Neutrophil (primary cell): ENCODE results near the gene CYP3A5.

Experiments
- H3K27ac ChIP-seq: fragments of 200-600 bp; sonication (generic); 2 replicates; pipeline ENCODE4 v1.5.1; 2016; ENCODE audit warnings: mild to moderate bottlenecking, moderate library complexity
- H3K27me3 ChIP-seq: fragments of 200-600 bp; sonication (generic); 2 replicates; pipeline ENCODE4 v1.6.0; 2016; ENCODE audit warnings: mild to moderate bottlenecking
- H3K36me3 ChIP-seq: fragments of 200-600 bp; sonication (generic); 2 replicates; pipeline ENCODE4 v1.5.1; 2017
- H3K4me1 ChIP-seq, 2 experiments: fragments of 200-600 bp in 1 of 2; sonication (generic) in 1 of 2; 1 replicate in 1 of 2; 2 replicates in 1 of 2; pipeline versions ENCODE4 v1.5.1 to v1.6.1; 2013 to 2016; ENCODE audit warnings: low read depth in 1 of 2, low read length in 1 of 2, mild to moderate bottlenecking in 1 of 2, moderate library complexity in 1 of 2; ENCODE audit not compliant: control insufficient read depth in 1 of 2, insufficient read depth in 1 of 2
- H3K4me3 ChIP-seq, 2 experiments: fragments of 200-600 bp in 1 of 2; sonication (generic) in 1 of 2; 1 replicate in 1 of 2; 2 replicates in 1 of 2; pipeline ENCODE4 v1.5.1; 2013 to 2016; ENCODE audit warnings: low read depth in 1 of 2, low read length in 1 of 2, mild to moderate bottlenecking in 1 of 2, moderate library complexity in 1 of 2
- H3K9me3 ChIP-seq: fragments of 200-600 bp; sonication (generic); 2 replicates; pipeline ENCODE4 v1.5.1; 2016
- CTCF ChIP-seq: fragments of 200-600 bp; sonication (generic); IDR thresholded peaks from 2 replicates; pipeline ENCODE4 v1.5.1; 2016; ENCODE audit warnings: antibody characterized with exemption

The CYP3A5 gene

GRCh38 chr7:99618726-99619125 lies 61.1 kb downstream of the CYP3A5 start:
- no peak overlapping the region for H3K4me3 ChIP-seq

GRCh38 chr7:99617192-99617781 lies 62.5 kb downstream of the CYP3A5 start:
- TF ChIP-seq CTCF = no peak

More at GRCh38 chr7:99618726-99619125, 61.1 kb downstream of the CYP3A5 start:
- no peaks in the 10 kb centered on the region for H3K9me3 ChIP-seq
- peaks cover 17% of the 10 kb centered on the region for H3K27me3 ChIP-seq
- H3K36me3 ChIP-seq = peaks cover 53% of the 10 kb centered on the region
- H3K4me1 ChIP-seq = peaks cover 14% of the 10 kb centered on the region in 2 experiments
- TF ChIP-seq CTCF = no peak
- no peak overlapping the region for H3K27ac ChIP-seq

GRCh38 chr7:99616359-99617191 lies 63.2 kb downstream of the CYP3A5 start, which contains the start of gene ZSCAN25:
Gene ZSCAN25, plus strand, starts transcription at chr7:99616946. Its CDS starts 2,661 bp downstream, at chr7:99619607.
- Histone ChIP-seq H3K4me3 (peak within 1 kb of the TSS; percentile 80 to 81), H3K27ac (peak within 1 kb of the TSS; percentile 75), H3K9me3 (no peaks in the 10 kb centered on the region), H3K27me3 (peaks cover 32% of the 10 kb centered on the region), H3K4me1 (peaks cover 14% of the 10 kb centered on the region in 2 experiments), H3K36me3 (peaks cover 32% of the 10 kb centered on the region)
- TF ChIP-seq CTCF = no peak

More at GRCh38 chr7:99617192-99617781, 62.5 kb downstream of the CYP3A5 start:
- peaks cover 39% of the 10 kb centered on the region for H3K36me3 ChIP-seq
- H3K27ac ChIP-seq = peak overlapping the region; percentile 75
- no peaks in the 10 kb centered on the region for H3K9me3 ChIP-seq
- peaks cover 14% of the 10 kb centered on the region in 2 experiments for H3K4me1 ChIP-seq
- peak overlapping the region; percentile 80 to 81 for H3K4me3 ChIP-seq
- H3K27me3 ChIP-seq = peaks cover 26% of the 10 kb centered on the region

DNA sequence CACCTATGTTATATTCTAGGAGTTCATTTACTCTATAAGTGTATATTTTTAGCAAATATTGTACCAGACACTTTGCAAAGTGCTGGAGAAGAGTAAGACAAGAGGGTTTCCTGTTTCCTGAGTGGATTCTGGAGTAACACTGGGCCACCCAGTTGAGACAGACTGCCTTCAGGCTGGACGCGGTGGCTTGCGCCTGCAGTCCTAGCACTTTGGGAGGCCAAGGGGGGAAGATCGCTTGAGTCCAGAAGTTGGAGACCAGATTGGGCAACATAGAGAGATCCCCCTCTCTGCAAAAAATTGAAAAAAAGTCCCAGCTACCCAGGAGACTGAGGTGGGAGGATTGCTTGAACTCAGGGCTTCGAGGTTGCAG lies 63.8 kb downstream of the CYP3A5 start:
- Histone ChIP-seq H3K27ac (no peak overlapping the region), H3K27me3 (peaks cover 36% of the 10 kb centered on the region), H3K4me3 (peak overlapping the region; percentile 80 to 81), H3K36me3 (peaks cover 26% of the 10 kb centered on the region), H3K9me3 (no peaks in the 10 kb centered on the region), H3K4me1 (peaks cover 14% of the 10 kb centered on the region in 2 experiments)
- TF ChIP-seq CTCF = no peak

DNA sequence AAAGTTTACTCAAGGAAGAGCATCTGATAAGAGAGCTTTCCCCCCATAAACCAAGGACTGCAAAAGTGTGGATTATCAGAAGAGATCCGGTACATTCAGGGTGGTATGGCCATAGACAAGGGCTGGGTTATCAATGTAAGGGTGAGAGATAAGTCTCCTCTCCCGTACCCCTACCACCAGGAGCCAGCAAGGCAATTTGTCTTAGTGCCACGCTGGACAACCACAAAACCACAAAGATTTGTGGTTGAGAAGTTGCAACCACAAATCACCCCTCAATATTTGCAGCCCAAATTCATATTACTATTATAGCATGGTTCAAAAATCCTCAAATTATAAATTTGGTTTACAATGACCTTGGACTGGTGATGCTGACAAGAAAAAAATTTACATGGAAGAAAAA lies 65.3 kb downstream of the CYP3A5 start:
- Histone ChIP-seq H3K4me3 (no peak overlapping the region), H3K27ac (no peak overlapping the region), H3K27me3 (peaks cover 36% of the 10 kb centered on the region), H3K4me1 (peaks cover 14% of the 10 kb centered on the region in 2 experiments), H3K36me3 (peaks cover 11% of the 10 kb centered on the region), H3K9me3 (no peaks in the 10 kb centered on the region)
- no peak for TF ChIP-seq CTCF
